HepG2 (cell line): ENCODE results near the gene PLCB1. TPM values are rescaled to one million over a fixed set of nuclear protein-coding genes. Genes with fewer than 3 reads are reported as not detected.

Experiments
- ARID2 ChIP-seq: sonication (generic); formaldehyde crosslinking; IDR thresholded peaks from 2 replicates; pipeline ENCODE4 v1.8.1; 2022; ENCODE audit warnings: mild to moderate bottlenecking, missing genetic modification reagents, borderline replicate concordance
- ATAD3A ChIP-seq: sonication (generic); formaldehyde crosslinking; IDR thresholded peaks from 2 replicates; pipeline ENCODE4 v1.4.0; 2020; ENCODE audit warnings: missing genetic modification reagents
- CBX1 ChIP-seq: IDR thresholded peaks from one replicate; pipeline ENCODE4 v1.6.1; 2016; ENCODE audit warnings: antibody characterized with exemption, low read depth
- CEBPG ChIP-seq: IDR thresholded peaks from 2 replicates; pipeline ENCODE4 v1.6.1; 2016
- ETV5 ChIP-seq: IDR thresholded peaks from 2 replicates; pipeline ENCODE4 v1.6.1; 2018; ENCODE audit warnings: missing biosample characterization, missing genetic modification reagents, inconsistent platforms, borderline replicate concordance
- HMG20A ChIP-seq: IDR thresholded peaks from 2 replicates; pipeline ENCODE4 v1.6.1; 2016; ENCODE audit warnings: borderline replicate concordance
- HNRNPUL1 ChIP-seq: fragments of 200-400 bp; formaldehyde crosslinking; IDR thresholded peaks from 2 replicates; pipeline ENCODE4 v1.6.1; 2017; ENCODE audit warnings: low read depth, mild to moderate bottlenecking, low read length, moderate library complexity
- HOXA5 ChIP-seq: sonication (generic); formaldehyde crosslinking; IDR thresholded peaks from 2 replicates; pipeline ENCODE4 v1.4.0; 2020; ENCODE audit warnings: missing genetic modification reagents
- MBD4 ChIP-seq: IDR thresholded peaks from 2 replicates; pipeline ENCODE4 v1.6.1; 2012; ENCODE audit warnings: low read length, inconsistent platforms, borderline replicate concordance
- NR2C2 ChIP-seq: sonication (generic); formaldehyde crosslinking; IDR thresholded peaks from 2 replicates; pipeline ENCODE4 v1.4.0; 2020; ENCODE audit warnings: missing genetic modification reagents, mild to moderate bottlenecking, moderate library complexity, borderline replicate concordance
- RARA ChIP-seq: IDR thresholded peaks from 2 replicates; pipeline ENCODE4 v1.6.1; 2016; ENCODE audit warnings: missing genetic modification reagents, missing compliant biosample characterization
- SP4 ChIP-seq: sonication (generic); formaldehyde crosslinking; IDR thresholded peaks from 2 replicates; pipeline ENCODE4 v1.8.1; 2023; ENCODE audit warnings: mild to moderate bottlenecking, missing genetic modification reagents
- THAP11 ChIP-seq: IDR thresholded peaks from 2 replicates; pipeline ENCODE4 v1.6.1; 2016; ENCODE audit warnings: missing biosample characterization, missing genetic modification reagents
- WIZ ChIP-seq: sonication (generic); formaldehyde crosslinking; IDR thresholded peaks from 2 replicates; pipeline ENCODE4 v1.5.1; 2020; ENCODE audit warnings: mild to moderate bottlenecking, missing genetic modification reagents
- ZNF12 ChIP-seq: sonication (generic); formaldehyde crosslinking; IDR thresholded peaks from 2 replicates; pipeline ENCODE4 v1.5.0; 2020; ENCODE audit warnings: missing genetic modification reagents
- ZNF224 ChIP-seq: sonication (generic); formaldehyde crosslinking; IDR thresholded peaks from 2 replicates; pipeline ENCODE4 v1.5.0; 2020; ENCODE audit warnings: mild to moderate bottlenecking, missing genetic modification reagents
- ZNF33B ChIP-seq: sonication (generic); formaldehyde crosslinking; IDR thresholded peaks from 2 replicates; pipeline ENCODE4 v1.5.1; 2020; ENCODE audit warnings: mild to moderate bottlenecking, missing genetic modification reagents
- ZNF382 ChIP-seq: sonication (generic); formaldehyde crosslinking; IDR thresholded peaks from 2 replicates; pipeline ENCODE4 v1.5.0; 2020; ENCODE audit warnings: missing genetic modification reagents, mild to moderate bottlenecking, borderline replicate concordance
- ZNF501 ChIP-seq: sonication (generic); formaldehyde crosslinking; IDR thresholded peaks from 2 replicates; pipeline ENCODE4 v1.5.1; 2020; ENCODE audit warnings: mild to moderate bottlenecking, moderate library complexity, missing genetic modification reagents
- ZNF781 ChIP-seq: sonication (generic); formaldehyde crosslinking; IDR thresholded peaks from 2 replicates; pipeline ENCODE4 v1.5.1; 2020; ENCODE audit warnings: borderline replicate concordance, mild to moderate bottlenecking, missing genetic modification reagents; ENCODE audit errors: not compliant biosample characterization
- ZNF790 ChIP-seq: sonication (generic); formaldehyde crosslinking; IDR thresholded peaks from 2 replicates; pipeline ENCODE4 v1.8.0; 2022; ENCODE audit warnings: missing genetic modification reagents, mild to moderate bottlenecking, borderline replicate concordance
- polyA plus RNA-seq, 8 experiments: library from polyadenylated mRNA; depleted of rRNA in 3 of 8; stranded (reverse) in 7 of 8; unstranded in 1 of 8; fragments of >200 nt; fragmentation: Illumina TruSeq in 4 of 8; extraction: Trizol in 4 of 8; gene quantifications; 2 replicates each; pipeline versions ENCODE4 v1.2.1 to v1.2.3, GENCODE V29; 2011 to 2016; ENCODE audit warnings: low read depth in 4 of 8, missing spikeins in 1 of 8, mixed read lengths in 1 of 8; ENCODE audit not compliant: insufficient read depth in 1 of 8
- total RNA-seq, 5 experiments: library from RNA; depleted of rRNA; stranded (reverse); fragments of >200 nt; fragmentation: Illumina TruSeq; extraction: Trizol; gene quantifications; 2 replicates each; pipeline ENCODE4 v1.2.3, GENCODE V29; 2016; ENCODE audit warnings: low read depth in 1 of 5
- TF ChIP-seq, protein P1 (sequence below): conservative IDR thresholded peaks from 2 replicates; pipeline ENCODE4 v1.6.1; 2018; ENCODE audit warnings: missing genetic modification reagents
- TF ChIP-seq, protein P2 (sequence below): sonication (generic); formaldehyde crosslinking; IDR thresholded peaks from 2 replicates; pipeline ENCODE4 v1.4.0; 2020; ENCODE audit warnings: missing genetic modification reagents
- TF ChIP-seq, protein P3 (sequence below): IDR thresholded peaks from 2 replicates; pipeline ENCODE4 v1.4.0; 2020; ENCODE audit warnings: mild to moderate bottlenecking, missing genetic modification reagents
- TF ChIP-seq, protein P4 (sequence below): sonication (generic); formaldehyde crosslinking; IDR thresholded peaks from 2 replicates; pipeline ENCODE4 v1.5.1; 2020; ENCODE audit warnings: missing genetic modification reagents, mild to moderate bottlenecking, borderline replicate concordance

The PLCB1 gene
- total and polyA plus RNA-seq, 2 of the 13 experiments (the other 11 are each of a cell fraction or from before 2014, with no cell fraction given) = 42.4 to 55.9 TPM

DNA sequence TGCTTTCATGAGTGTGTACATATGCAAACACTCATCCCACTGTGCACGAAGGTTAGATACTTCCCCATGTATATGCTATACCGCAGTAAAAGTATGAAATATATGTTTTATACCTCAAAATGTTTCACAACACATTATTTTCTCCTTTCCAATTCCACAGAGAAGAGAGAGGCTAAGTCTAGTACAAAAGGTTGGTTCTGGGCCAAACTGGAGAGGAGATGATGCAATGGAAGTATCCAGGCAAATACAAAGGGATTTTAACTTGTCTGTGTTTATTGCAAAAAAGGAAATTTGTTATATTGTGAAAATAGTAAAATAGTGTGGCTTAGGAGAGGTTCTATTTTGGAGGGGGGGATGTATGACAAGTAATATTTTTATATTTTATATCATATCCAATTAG is 112.6 kb downstream of the PLCB1 start (continued):
- no peak for TF ChIP-seq HOXA5 (CRISPR knock-in tag)
- 0 out of 2 replicates have a peak, but pooled peaks have one; percentile 37 for TF ChIP-seq ARID2
- TF ChIP-seq ZNF781 = no peak
- no peak for TF ChIP-seq HNRNPUL1
- no peak for TF ChIP-seq WIZ (CRISPR knock-in tag)
- 0 out of 2 replicates have a peak, but pooled peaks have one; percentile 21 for TF ChIP-seq RARA
- TF ChIP-seq, protein P1, sequence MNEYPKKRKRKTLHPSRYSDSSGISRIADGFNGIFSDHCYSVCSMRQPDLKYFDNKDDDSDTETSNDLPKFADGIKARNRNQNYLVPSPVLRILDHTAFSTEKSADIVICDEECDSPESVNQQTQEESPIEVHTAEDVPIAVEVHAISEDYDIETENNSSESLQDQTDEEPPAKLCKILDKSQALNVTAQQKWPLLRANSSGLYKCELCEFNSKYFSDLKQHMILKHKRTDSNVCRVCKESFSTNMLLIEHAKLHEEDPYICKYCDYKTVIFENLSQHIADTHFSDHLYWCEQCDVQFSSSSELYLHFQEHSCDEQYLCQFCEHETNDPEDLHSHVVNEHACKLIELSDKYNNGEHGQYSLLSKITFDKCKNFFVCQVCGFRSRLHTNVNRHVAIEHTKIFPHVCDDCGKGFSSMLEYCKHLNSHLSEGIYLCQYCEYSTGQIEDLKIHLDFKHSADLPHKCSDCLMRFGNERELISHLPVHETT = no peak
- peak; percentile 10; the same call in 1 of the 2 replicates for TF ChIP-seq HMG20A (CRISPR knock-in tag)
- no peak for TF ChIP-seq ZNF790 (CRISPR knock-in tag)
- no peak for TF ChIP-seq MBD4
- no peak for TF ChIP-seq ZNF224 (CRISPR knock-in tag)
- TF ChIP-seq ZNF12 (CRISPR knock-in tag) = no peak
- TF ChIP-seq, protein P2, sequence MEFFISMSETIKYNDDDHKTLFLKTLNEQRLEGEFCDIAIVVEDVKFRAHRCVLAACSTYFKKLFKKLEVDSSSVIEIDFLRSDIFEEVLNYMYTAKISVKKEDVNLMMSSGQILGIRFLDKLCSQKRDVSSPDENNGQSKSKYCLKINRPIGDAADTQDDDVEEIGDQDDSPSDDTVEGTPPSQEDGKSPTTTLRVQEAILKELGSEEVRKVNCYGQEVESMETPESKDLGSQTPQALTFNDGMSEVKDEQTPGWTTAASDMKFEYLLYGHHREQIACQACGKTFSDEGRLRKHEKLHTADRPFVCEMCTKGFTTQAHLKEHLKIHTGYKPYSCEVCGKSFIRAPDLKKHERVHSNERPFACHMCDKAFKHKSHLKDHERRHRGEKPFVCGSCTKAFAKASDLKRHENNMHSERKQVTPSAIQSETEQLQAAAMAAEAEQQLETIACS (CRISPR knock-in tag) = no peak
- TF ChIP-seq, protein P3, sequence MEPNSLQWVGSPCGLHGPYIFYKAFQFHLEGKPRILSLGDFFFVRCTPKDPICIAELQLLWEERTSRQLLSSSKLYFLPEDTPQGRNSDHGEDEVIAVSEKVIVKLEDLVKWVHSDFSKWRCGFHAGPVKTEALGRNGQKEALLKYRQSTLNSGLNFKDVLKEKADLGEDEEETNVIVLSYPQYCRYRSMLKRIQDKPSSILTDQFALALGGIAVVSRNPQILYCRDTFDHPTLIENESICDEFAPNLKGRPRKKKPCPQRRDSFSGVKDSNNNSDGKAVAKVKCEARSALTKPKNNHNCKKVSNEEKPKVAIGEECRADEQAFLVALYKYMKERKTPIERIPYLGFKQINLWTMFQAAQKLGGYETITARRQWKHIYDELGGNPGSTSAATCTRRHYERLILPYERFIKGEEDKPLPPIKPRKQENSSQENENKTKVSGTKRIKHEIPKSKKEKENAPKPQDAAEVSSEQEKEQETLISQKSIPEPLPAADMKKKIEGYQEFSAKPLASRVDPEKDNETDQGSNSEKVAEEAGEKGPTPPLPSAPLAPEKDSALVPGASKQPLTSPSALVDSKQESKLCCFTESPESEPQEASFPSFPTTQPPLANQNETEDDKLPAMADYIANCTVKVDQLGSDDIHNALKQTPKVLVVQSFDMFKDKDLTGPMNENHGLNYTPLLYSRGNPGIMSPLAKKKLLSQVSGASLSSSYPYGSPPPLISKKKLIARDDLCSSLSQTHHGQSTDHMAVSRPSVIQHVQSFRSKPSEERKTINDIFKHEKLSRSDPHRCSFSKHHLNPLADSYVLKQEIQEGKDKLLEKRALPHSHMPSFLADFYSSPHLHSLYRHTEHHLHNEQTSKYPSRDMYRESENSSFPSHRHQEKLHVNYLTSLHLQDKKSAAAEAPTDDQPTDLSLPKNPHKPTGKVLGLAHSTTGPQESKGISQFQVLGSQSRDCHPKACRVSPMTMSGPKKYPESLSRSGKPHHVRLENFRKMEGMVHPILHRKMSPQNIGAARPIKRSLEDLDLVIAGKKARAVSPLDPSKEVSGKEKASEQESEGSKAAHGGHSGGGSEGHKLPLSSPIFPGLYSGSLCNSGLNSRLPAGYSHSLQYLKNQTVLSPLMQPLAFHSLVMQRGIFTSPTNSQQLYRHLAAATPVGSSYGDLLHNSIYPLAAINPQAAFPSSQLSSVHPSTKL (CRISPR knock-in tag) = peak; percentile 71; the same call in 1 of the 2 replicates
- no peak for TF ChIP-seq ETV5
- peak; percentile 96 for TF ChIP-seq CEBPG (CRISPR knock-in tag)
- 0 out of 2 replicates have a peak, but pooled peaks have one; percentile 30 for TF ChIP-seq THAP11 (CRISPR knock-in tag)
- no peak for TF ChIP-seq SP4 (CRISPR knock-in tag)
- TF ChIP-seq, protein P4, sequence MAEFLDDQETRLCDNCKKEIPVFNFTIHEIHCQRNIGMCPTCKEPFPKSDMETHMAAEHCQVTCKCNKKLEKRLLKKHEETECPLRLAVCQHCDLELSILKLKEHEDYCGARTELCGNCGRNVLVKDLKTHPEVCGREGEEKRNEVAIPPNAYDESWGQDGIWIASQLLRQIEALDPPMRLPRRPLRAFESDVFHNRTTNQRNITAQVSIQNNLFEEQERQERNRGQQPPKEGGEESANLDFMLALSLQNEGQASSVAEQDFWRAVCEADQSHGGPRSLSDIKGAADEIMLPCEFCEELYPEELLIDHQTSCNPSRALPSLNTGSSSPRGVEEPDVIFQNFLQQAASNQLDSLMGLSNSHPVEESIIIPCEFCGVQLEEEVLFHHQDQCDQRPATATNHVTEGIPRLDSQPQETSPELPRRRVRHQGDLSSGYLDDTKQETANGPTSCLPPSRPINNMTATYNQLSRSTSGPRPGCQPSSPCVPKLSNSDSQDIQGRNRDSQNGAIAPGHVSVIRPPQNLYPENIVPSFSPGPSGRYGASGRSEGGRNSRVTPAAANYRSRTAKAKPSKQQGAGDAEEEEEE (CRISPR knock-in tag) = no peak
- no peak for TF ChIP-seq ZNF382 (CRISPR knock-in tag)
- no peak for TF ChIP-seq ATAD3A
- TF ChIP-seq ZNF501 (CRISPR knock-in tag) = no peak
- TF ChIP-seq ZNF33B = no peak
- no peak for TF ChIP-seq NR2C2 (CRISPR knock-in tag)
- no peak for TF ChIP-seq CBX1
